Measurements from ENCODE around the gene GDPD2.

DNA sequence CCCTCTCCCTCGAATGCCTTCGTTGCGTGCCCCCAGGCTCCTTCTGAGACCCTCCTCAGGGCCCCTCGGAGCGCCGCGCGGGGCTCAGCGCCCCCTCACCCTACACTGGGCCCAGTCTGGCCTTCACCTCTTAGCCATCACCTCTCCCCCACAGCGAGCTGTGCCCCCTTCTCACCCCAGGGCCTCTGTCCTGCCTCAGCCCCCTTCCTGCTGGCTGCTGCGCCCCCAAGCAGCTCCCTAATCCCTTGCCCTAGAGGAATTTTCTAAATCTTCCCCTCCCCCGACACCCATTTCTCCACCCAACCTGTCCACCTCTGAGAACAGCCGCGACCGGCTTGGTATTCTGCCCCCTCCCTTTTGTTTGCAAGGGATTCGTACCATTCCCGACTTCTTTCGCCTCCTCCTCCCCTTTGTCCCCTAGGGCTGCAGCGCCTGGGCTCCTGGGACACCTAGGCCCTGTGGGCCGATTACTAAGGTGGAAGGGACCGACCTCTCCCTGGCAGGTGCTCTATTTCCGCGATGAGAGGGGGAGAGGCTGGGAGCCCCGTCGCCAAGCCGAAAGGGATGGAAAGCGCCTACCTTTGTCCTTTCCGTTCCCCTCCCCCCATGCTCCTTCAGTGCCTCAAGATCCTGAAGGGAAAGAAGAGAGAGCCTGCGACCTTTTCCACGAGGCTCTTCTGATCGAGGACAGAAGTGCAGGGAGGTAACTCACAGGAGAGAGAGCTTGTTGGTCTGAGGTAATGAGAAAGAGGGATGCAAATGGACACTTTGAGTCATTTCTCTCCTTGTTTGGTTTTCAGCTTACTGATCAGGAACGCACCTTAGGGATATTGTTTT lies 32.5 kb downstream of the GDPD2 start:
- TF ChIP-seq, protein P1, sequence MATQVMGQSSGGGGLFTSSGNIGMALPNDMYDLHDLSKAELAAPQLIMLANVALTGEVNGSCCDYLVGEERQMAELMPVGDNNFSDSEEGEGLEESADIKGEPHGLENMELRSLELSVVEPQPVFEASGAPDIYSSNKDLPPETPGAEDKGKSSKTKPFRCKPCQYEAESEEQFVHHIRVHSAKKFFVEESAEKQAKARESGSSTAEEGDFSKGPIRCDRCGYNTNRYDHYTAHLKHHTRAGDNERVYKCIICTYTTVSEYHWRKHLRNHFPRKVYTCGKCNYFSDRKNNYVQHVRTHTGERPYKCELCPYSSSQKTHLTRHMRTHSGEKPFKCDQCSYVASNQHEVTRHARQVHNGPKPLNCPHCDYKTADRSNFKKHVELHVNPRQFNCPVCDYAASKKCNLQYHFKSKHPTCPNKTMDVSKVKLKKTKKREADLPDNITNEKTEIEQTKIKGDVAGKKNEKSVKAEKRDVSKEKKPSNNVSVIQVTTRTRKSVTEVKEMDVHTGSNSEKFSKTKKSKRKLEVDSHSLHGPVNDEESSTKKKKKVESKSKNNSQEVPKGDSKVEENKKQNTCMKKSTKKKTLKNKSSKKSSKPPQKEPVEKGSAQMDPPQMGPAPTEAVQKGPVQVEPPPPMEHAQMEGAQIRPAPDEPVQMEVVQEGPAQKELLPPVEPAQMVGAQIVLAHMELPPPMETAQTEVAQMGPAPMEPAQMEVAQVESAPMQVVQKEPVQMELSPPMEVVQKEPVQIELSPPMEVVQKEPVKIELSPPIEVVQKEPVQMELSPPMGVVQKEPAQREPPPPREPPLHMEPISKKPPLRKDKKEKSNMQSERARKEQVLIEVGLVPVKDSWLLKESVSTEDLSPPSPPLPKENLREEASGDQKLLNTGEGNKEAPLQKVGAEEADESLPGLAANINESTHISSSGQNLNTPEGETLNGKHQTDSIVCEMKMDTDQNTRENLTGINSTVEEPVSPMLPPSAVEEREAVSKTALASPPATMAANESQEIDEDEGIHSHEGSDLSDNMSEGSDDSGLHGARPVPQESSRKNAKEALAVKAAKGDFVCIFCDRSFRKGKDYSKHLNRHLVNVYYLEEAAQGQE (IDR thresholded peaks at IDR 0.05; ENCODE audit: low read depth) = no peak
- TF ChIP-seq EGR1 (IDR thresholded peaks at IDR 0.05) = no peak
- no peak for TF ChIP-seq NFIC (IDR thresholded peaks at IDR 0.05)
- TF ChIP-seq TAF1 (IDR thresholded peaks at IDR 0.05; ENCODE audit: low read depth) = no peak
- no peak for TF ChIP-seq TEAD4 (IDR thresholded peaks at IDR 0.05)

All from Ishikawa (cell line).